Loucy (cell line): ENCODE data around the gene SEC14L1.

Experiments used
- H2AFZ ChIP-seq: fragments of 200-600 bp; sonication (generic); 2 replicates; pipeline ENCODE4 v1.6.0; 2016; ENCODE audit warnings: antibody characterized with exemption, mild to moderate bottlenecking, low read length, moderate library complexity
- H3F3A ChIP-seq: fragments of 200-600 bp; 2 replicates; pipeline ENCODE4 v1.6.0; 2016; ENCODE audit warnings: antibody characterized with exemption, low read depth, mild to moderate bottlenecking
- H3K27me3 ChIP-seq: fragments of 200-600 bp; sonication (generic); 2 replicates; pipeline ENCODE4 v1.6.1; 2014; ENCODE audit warnings: low read length, mild to moderate bottlenecking; ENCODE audit not compliant: insufficient read depth, poor library complexity, severe bottlenecking
- H3K36me3 ChIP-seq: fragments of 200-600 bp; sonication (generic); 2 replicates; pipeline ENCODE4 v1.6.1; 2016; ENCODE audit warnings: low read length; ENCODE audit not compliant: insufficient read depth
- H3K4me1 ChIP-seq: fragments of 200-600 bp; sonication (generic); 2 replicates; pipeline ENCODE4 v1.5.1; 2014; ENCODE audit warnings: low read length, mild to moderate bottlenecking; ENCODE audit not compliant: insufficient read depth, poor library complexity, severe bottlenecking
- H3K4me2 ChIP-seq: fragments of 200-600 bp; sonication (generic); 2 replicates; pipeline ENCODE4 v1.6.0; 2014; ENCODE audit warnings: antibody characterized with exemption, low read length, low read depth, mild to moderate bottlenecking; ENCODE audit not compliant: poor library complexity, severe bottlenecking
- H3K4me3 ChIP-seq: fragments of 200-600 bp; sonication (generic); 2 replicates; pipeline ENCODE4 v1.5.1; 2014; ENCODE audit warnings: low read length, mild to moderate bottlenecking, mixed read lengths; ENCODE audit not compliant: poor library complexity, severe bottlenecking
- H3K79me2 ChIP-seq: fragments of 200-600 bp; sonication (generic); 2 replicates; pipeline ENCODE4 v1.6.1; 2014; ENCODE audit warnings: low read length; ENCODE audit not compliant: insufficient read depth
- H3K9ac ChIP-seq: fragments of 200-600 bp; sonication (generic); 2 replicates; pipeline ENCODE4 v1.6.0; 2014; ENCODE audit warnings: mild to moderate bottlenecking, low read depth, low read length, moderate library complexity; ENCODE audit not compliant: poor library complexity, severe bottlenecking
- H3K9me2 ChIP-seq: fragments of 200-600 bp; sonication (generic); replicated peaks from 2 replicates; pipeline ENCODE4 v1.6.1; 2016; ENCODE audit warnings: low read depth, low read length, mixed read lengths
- H3K9me3 ChIP-seq: fragments of 200-600 bp; sonication (generic); 2 replicates; pipeline ENCODE4 v1.6.1; 2014; ENCODE audit warnings: mild to moderate bottlenecking, antibody characterized with exemption, low read length, low read depth; ENCODE audit not compliant: insufficient read depth
- H4K20me1 ChIP-seq: fragments of 200-600 bp; sonication (generic); 2 replicates; pipeline ENCODE4 v1.6.0; 2014; ENCODE audit warnings: antibody characterized with exemption, low read length, mild to moderate bottlenecking; ENCODE audit not compliant: insufficient read depth, poor library complexity, severe bottlenecking
- EZH2phosphoT487 ChIP-seq: fragments of 200-600 bp; IDR thresholded peaks from 2 replicates; pipeline ENCODE4 v1.6.1; 2018; ENCODE audit warnings: antibody characterized with exemption, mild to moderate bottlenecking, moderate library complexity, borderline replicate concordance
- TF ChIP-seq, protein P1 (sequence below): fragments of 200-600 bp; sonication (generic); conservative IDR thresholded peaks from 2 replicates; pipeline ENCODE4 v1.5.1; 2014; ENCODE audit warnings: mild to moderate bottlenecking, antibody characterized with exemption, low read length

SEC14L1 gene

DNA sequence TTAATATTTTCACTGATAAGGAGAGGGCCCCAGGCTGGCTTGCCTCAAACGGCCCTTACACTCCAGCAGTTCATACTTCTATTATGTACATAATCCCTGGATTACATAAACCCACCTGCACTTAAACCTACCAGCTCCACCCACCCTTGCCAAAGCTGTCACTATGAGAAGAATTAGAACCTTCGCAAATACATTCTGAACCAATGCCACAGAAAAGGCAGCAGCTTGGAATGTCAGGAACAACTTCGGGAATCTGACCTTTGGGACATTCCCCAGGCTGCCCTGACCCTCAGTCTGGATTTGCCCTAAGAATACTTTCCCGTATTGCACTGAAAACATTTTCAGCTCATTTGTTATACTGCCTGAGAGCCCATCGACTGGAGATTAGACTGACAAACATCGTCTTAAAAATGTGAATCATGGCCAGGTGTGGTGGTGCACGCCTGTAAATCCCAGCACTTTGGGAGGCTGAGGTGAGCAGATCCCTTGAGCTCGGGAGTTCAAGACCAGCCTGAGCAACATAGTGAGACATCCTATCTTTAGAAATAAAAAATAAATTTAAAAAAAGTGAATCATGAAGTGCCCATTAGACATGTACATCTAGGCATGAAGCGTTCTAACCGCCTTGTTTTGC, 21.0 kb upstream of the SEC14L1 start:
- H3K9me2 ChIP-seq, result no peaks in the 10 kb centered on the region

GRCh38 chr17:77120868-77121267, 19.9 kb upstream of the SEC14L1 start:
- Histone ChIP-seq H4K20me1 (no peaks in the 10 kb centered on the region), H3K4me1 (no peaks in the 10 kb centered on the region), H3K36me3 (no peaks in the 10 kb centered on the region), H3K79me2 (no peaks in the 10 kb centered on the region), H3K9me3 (no peaks in the 10 kb centered on the region), H3K27me3 (no peaks in the 10 kb centered on the region), H2AFZ (no peak overlapping the region), H3F3A (no peaks in the 10 kb centered on the region), H3K9ac (no peak overlapping the region), H3K4me2 (no peak overlapping the region), H3K9me2 (no peaks in the 10 kb centered on the region), H3K4me3 (no peak overlapping the region)
- TF ChIP-seq, protein P1, sequence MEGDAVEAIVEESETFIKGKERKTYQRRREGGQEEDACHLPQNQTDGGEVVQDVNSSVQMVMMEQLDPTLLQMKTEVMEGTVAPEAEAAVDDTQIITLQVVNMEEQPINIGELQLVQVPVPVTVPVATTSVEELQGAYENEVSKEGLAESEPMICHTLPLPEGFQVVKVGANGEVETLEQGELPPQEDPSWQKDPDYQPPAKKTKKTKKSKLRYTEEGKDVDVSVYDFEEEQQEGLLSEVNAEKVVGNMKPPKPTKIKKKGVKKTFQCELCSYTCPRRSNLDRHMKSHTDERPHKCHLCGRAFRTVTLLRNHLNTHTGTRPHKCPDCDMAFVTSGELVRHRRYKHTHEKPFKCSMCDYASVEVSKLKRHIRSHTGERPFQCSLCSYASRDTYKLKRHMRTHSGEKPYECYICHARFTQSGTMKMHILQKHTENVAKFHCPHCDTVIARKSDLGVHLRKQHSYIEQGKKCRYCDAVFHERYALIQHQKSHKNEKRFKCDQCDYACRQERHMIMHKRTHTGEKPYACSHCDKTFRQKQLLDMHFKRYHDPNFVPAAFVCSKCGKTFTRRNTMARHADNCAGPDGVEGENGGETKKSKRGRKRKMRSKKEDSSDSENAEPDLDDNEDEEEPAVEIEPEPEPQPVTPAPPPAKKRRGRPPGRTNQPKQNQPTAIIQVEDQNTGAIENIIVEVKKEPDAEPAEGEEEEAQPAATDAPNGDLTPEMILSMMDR, result no peak
- no peak for TF ChIP-seq EZH2phosphoT487

More for the DNA sequence above, 21.0 kb upstream of the SEC14L1 start:
- H3K27me3 ChIP-seq, result no peaks in the 10 kb centered on the region
- H3K4me2 ChIP-seq, result no peak overlapping the region
- no peaks in the 10 kb centered on the region for H3K9me3 ChIP-seq
- H3K79me2 ChIP-seq, result no peaks in the 10 kb centered on the region
- H3K4me3 ChIP-seq, result no peak overlapping the region
- H3K4me1 ChIP-seq, result no peaks in the 10 kb centered on the region
- TF ChIP-seq EZH2phosphoT487, result no peak
- TF ChIP-seq, protein P1, result no peak
- H4K20me1 ChIP-seq, result no peaks in the 10 kb centered on the region
- no peaks in the 10 kb centered on the region for H3K36me3 ChIP-seq
- no peaks in the 10 kb centered on the region for H3F3A ChIP-seq
- H3K9ac ChIP-seq, result no peak overlapping the region
- no peak overlapping the region for H2AFZ ChIP-seq

DNA sequence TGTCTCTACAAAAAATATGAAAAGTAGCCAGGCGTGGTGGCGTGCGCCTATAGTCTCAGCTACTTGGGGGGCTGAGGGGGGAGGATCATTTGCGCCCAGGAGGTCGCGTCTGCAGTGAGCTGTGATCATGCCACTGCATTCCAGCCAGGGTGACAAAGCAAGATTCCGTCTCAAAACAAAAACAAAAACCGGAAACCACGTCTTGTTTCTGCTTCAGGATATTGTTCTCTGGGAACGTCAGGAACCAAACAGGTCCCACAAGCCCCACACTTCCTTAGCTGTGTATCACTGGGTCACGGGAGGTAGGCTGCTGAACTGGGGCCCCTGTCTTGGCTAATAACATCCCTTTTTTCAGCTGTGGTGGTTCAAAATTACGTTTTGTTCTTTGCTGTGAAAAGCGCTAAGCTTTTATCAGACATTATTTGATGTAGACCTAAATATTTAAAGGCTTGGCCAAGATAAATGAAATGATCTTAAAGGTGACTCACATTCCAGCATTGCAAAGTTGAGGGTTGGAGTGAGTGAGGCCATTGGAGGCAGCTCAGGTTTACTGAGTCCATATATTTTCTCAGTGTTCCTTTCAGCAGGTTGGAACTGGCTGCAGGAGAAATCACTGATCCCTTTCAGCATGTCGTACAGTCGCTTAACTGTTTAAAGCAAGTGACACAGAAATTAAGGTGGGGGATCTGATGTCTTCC, 16.4 kb upstream of the SEC14L1 start:
- Histone ChIP-seq H3K27me3 (no peaks in the 10 kb centered on the region), H2AFZ (no peak overlapping the region), H3K36me3 (no peaks in the 10 kb centered on the region), H3K4me2 (no peak overlapping the region), H3K9ac (no peak overlapping the region), H3K9me3 (no peaks in the 10 kb centered on the region), H3F3A (no peaks in the 10 kb centered on the region), H3K79me2 (no peaks in the 10 kb centered on the region), H3K9me2 (no peaks in the 10 kb centered on the region), H3K4me1 (no peaks in the 10 kb centered on the region), H4K20me1 (no peaks in the 10 kb centered on the region), H3K4me3 (no peak overlapping the region)
- no peak for TF ChIP-seq EZH2phosphoT487
- TF ChIP-seq, protein P1, result no peak
